ENCODE results near the gene ACBD6.

Gene ACBD6

GRCh38 chr1:180261524-180262155, 240.7 kb downstream of the ACBD6 start:
- H3K27ac ChIP-seq (ENCODE audit: low read depth, low read length), result no peak overlapping the region
- H3K27me3 ChIP-seq (ENCODE audit: control insufficient read depth, insufficient read depth, low read length), result no peaks in the 10 kb centered on the region
- no peak overlapping the region for H3K9ac ChIP-seq (ENCODE audit: low read length)
- no peak overlapping the region for H3K4me3 ChIP-seq (ENCODE audit: low read depth, low read length)
- H3K36me3 ChIP-seq (ENCODE audit: control insufficient read depth, insufficient read depth, low read length), result no peaks in the 10 kb centered on the region
- H3K4me1 ChIP-seq (ENCODE audit: control insufficient read depth, insufficient read depth, low read length), result peaks cover 7% of the 10 kb centered on the region
- H3K9me3 ChIP-seq (ENCODE audit: control insufficient read depth, insufficient read depth, low read depth, low read length), result no peaks in the 10 kb centered on the region

GRCh38 chr1:180261030-180261429, 241.3 kb downstream of the ACBD6 start:
- H3K27me3 ChIP-seq (ENCODE audit: control insufficient read depth, insufficient read depth, low read length), result no peaks in the 10 kb centered on the region
- H3K4me1 ChIP-seq (ENCODE audit: control insufficient read depth, insufficient read depth, low read length), result peaks cover 7% of the 10 kb centered on the region
- H3K27ac ChIP-seq (ENCODE audit: low read depth, low read length), result no peak overlapping the region
- no peak overlapping the region for H3K4me3 ChIP-seq (ENCODE audit: low read depth, low read length)
- no peaks in the 10 kb centered on the region for H3K9me3 ChIP-seq (ENCODE audit: control insufficient read depth, insufficient read depth, low read depth, low read length)
- H3K36me3 ChIP-seq (ENCODE audit: control insufficient read depth, insufficient read depth, low read length), result no peaks in the 10 kb centered on the region
- no peak overlapping the region for H3K9ac ChIP-seq (ENCODE audit: low read length)

- Histone ChIP-seq H3K9ac (ENCODE audit: low read length) (no peak overlapping the region), H3K36me3 (ENCODE audit: control insufficient read depth, insufficient read depth, low read length) (no peaks in the 10 kb centered on the region), H3K4me3 (ENCODE audit: low read depth, low read length) (no peak overlapping the region), H3K4me1 (ENCODE audit: control insufficient read depth, insufficient read depth, low read length) (peaks cover 7% of the 10 kb centered on the region), H3K27ac (ENCODE audit: low read depth, low read length) (no peak overlapping the region), H3K27me3 (ENCODE audit: control insufficient read depth, insufficient read depth, low read length) (no peaks in the 10 kb centered on the region), H3K9me3 (ENCODE audit: control insufficient read depth, insufficient read depth, low read depth, low read length) (no peaks in the 10 kb centered on the region)
Measured at GRCh38 chr1:180260541-180260940, 241.8 kb downstream of the ACBD6 start.

GRCh38 chr1:180259431-180260338, 242.7 kb downstream of the ACBD6 start:
- no peak overlapping the region for H3K9ac ChIP-seq (ENCODE audit: low read length)
- no peak overlapping the region for H3K27ac ChIP-seq (ENCODE audit: low read depth, low read length)
- no peaks in the 10 kb centered on the region for H3K9me3 ChIP-seq (ENCODE audit: control insufficient read depth, insufficient read depth, low read depth, low read length)
- H3K4me1 ChIP-seq (ENCODE audit: control insufficient read depth, insufficient read depth, low read length), result peaks cover 1% of the 10 kb centered on the region; the same call in 1 of the 2 replicates
- H3K27me3 ChIP-seq (ENCODE audit: control insufficient read depth, insufficient read depth, low read length), result no peaks in the 10 kb centered on the region
- no peaks in the 10 kb centered on the region for H3K36me3 ChIP-seq (ENCODE audit: control insufficient read depth, insufficient read depth, low read length)
- H3K4me3 ChIP-seq (ENCODE audit: low read depth, low read length), result no peak overlapping the region

- no peaks in the 10 kb centered on the region for H3K9me3 ChIP-seq (ENCODE audit: control insufficient read depth, insufficient read depth, low read depth, low read length)
- H3K4me1 ChIP-seq (ENCODE audit: control insufficient read depth, insufficient read depth, low read length), result peaks cover 9% of the 10 kb centered on the region
- no peak overlapping the region for H3K27ac ChIP-seq (ENCODE audit: low read depth, low read length)
- H3K9ac ChIP-seq (ENCODE audit: low read length), result no peak overlapping the region
- no peak overlapping the region for H3K4me3 ChIP-seq (ENCODE audit: low read depth, low read length)
- H3K36me3 ChIP-seq (ENCODE audit: control insufficient read depth, insufficient read depth, low read length), result no peaks in the 10 kb centered on the region
- H3K27me3 ChIP-seq (ENCODE audit: control insufficient read depth, insufficient read depth, low read length), result no peaks in the 10 kb centered on the region
Measured at GRCh38 chr1:180258935-180259334, 243.4 kb downstream of the ACBD6 start.

- no peaks in the 10 kb centered on the region for H3K9me3 ChIP-seq (ENCODE audit: control insufficient read depth, insufficient read depth, low read depth, low read length)
- H3K4me1 ChIP-seq (ENCODE audit: control insufficient read depth, insufficient read depth, low read length), result peaks cover 15% of the 10 kb centered on the region
- no peak overlapping the region for H3K27ac ChIP-seq (ENCODE audit: low read depth, low read length)
- no peak overlapping the region for H3K4me3 ChIP-seq (ENCODE audit: low read depth, low read length)
- no peak overlapping the region for H3K9ac ChIP-seq (ENCODE audit: low read length)
- no peaks in the 10 kb centered on the region for H3K36me3 ChIP-seq (ENCODE audit: control insufficient read depth, insufficient read depth, low read length)
- no peaks in the 10 kb centered on the region for H3K27me3 ChIP-seq (ENCODE audit: control insufficient read depth, insufficient read depth, low read length)
Measured at GRCh38 chr1:180258290-180258689, 244.1 kb downstream of the ACBD6 start.

GRCh38 chr1:180257486-180257885, 244.9 kb downstream of the ACBD6 start:
- peaks cover 15% of the 10 kb centered on the region for H3K4me1 ChIP-seq (ENCODE audit: control insufficient read depth, insufficient read depth, low read length)
- no peak overlapping the region for H3K27ac ChIP-seq (ENCODE audit: low read depth, low read length)
- no peaks in the 10 kb centered on the region for H3K9me3 ChIP-seq (ENCODE audit: control insufficient read depth, insufficient read depth, low read depth, low read length)

GRCh38 chr1:180257028-180257386, 245.4 kb downstream of the ACBD6 start:
- Histone ChIP-seq H3K27ac (ENCODE audit: low read depth, low read length) (no peak overlapping the region), H3K27me3 (ENCODE audit: control insufficient read depth, insufficient read depth, low read length) (no peaks in the 10 kb centered on the region)

More at GRCh38 chr1:180257486-180257885, 244.9 kb downstream of the ACBD6 start:
- no peaks in the 10 kb centered on the region for H3K27me3 ChIP-seq (ENCODE audit: control insufficient read depth, insufficient read depth, low read length)
- H3K36me3 ChIP-seq (ENCODE audit: control insufficient read depth, insufficient read depth, low read length), result no peaks in the 10 kb centered on the region
- H3K9ac ChIP-seq (ENCODE audit: low read length), result no peak overlapping the region
- H3K4me3 ChIP-seq (ENCODE audit: low read depth, low read length), result no peak overlapping the region

GRCh38 chr1:180256341-180257027, 245.9 kb downstream of the ACBD6 start:
- Histone ChIP-seq H3K27me3 (ENCODE audit: control insufficient read depth, insufficient read depth, low read length) (no peaks in the 10 kb centered on the region), H3K27ac (ENCODE audit: low read depth, low read length) (no peak overlapping the region), H3K9ac (ENCODE audit: low read length) (no peak overlapping the region), H3K36me3 (ENCODE audit: control insufficient read depth, insufficient read depth, low read length) (no peaks in the 10 kb centered on the region), H3K4me1 (ENCODE audit: control insufficient read depth, insufficient read depth, low read length) (peaks cover 15% of the 10 kb centered on the region), H3K9me3 (ENCODE audit: control insufficient read depth, insufficient read depth, low read depth, low read length) (no peaks in the 10 kb centered on the region), H3K4me3 (ENCODE audit: low read depth, low read length) (no peak overlapping the region)

More at GRCh38 chr1:180257028-180257386, 245.4 kb downstream of the ACBD6 start:
- H3K4me1 ChIP-seq (ENCODE audit: control insufficient read depth, insufficient read depth, low read length), result peaks cover 15% of the 10 kb centered on the region
- no peaks in the 10 kb centered on the region for H3K36me3 ChIP-seq (ENCODE audit: control insufficient read depth, insufficient read depth, low read length)
- no peak overlapping the region for H3K4me3 ChIP-seq (ENCODE audit: low read depth, low read length)
- no peak overlapping the region for H3K9ac ChIP-seq (ENCODE audit: low read length)
- no peaks in the 10 kb centered on the region for H3K9me3 ChIP-seq (ENCODE audit: control insufficient read depth, insufficient read depth, low read depth, low read length)

- Histone ChIP-seq H3K27ac (ENCODE audit: low read depth, low read length) (no peak overlapping the region), H3K9me3 (ENCODE audit: control insufficient read depth, insufficient read depth, low read depth, low read length) (no peaks in the 10 kb centered on the region), H3K4me3 (ENCODE audit: low read depth, low read length) (no peak overlapping the region), H3K36me3 (ENCODE audit: control insufficient read depth, insufficient read depth, low read length) (no peaks in the 10 kb centered on the region), H3K27me3 (ENCODE audit: control insufficient read depth, insufficient read depth, low read length) (no peaks in the 10 kb centered on the region), H3K4me1 (ENCODE audit: control insufficient read depth, insufficient read depth, low read length) (peaks cover 15% of the 10 kb centered on the region), H3K9ac (ENCODE audit: low read length) (no peak overlapping the region)
Measured at GRCh38 chr1:180255536-180256340, 246.6 kb downstream of the ACBD6 start.

Data from HUES6 (cell line).